Panc1 (cell line): ENCODE data around the gene ACCSL.

Experiments used
- POLR2AphosphoS5 ChIP-seq: IDR thresholded peaks from 2 replicates; pipeline ENCODE4 v1.6.1; 2012; ENCODE audit warnings: mild to moderate bottlenecking, low read depth, low read length, moderate library complexity
- REST ChIP-seq, 2 experiments: IDR thresholded peaks; 2 replicates each; pipeline ENCODE4 v1.6.1; 2011 to 2012; ENCODE audit warnings: low read depth in 2 of 2, control low read depth in 1 of 2, low read length in 1 of 2, mild to moderate bottlenecking in 1 of 2, moderate library complexity in 1 of 2; ENCODE audit not compliant: insufficient read depth in 1 of 2
- SIN3A ChIP-seq: IDR thresholded peaks from 2 replicates; pipeline ENCODE4 v1.6.1; 2012; ENCODE audit warnings: low read depth, mild to moderate bottlenecking, low read length, moderate library complexity, borderline replicate concordance; ENCODE audit not compliant: insufficient read depth
- TF ChIP-seq, protein P1 (sequence below): fragments of 450-650 bp; IDR thresholded peaks from 2 replicates; pipeline ENCODE4 v1.5.1; 2017; ENCODE audit warnings: mild to moderate bottlenecking

- TF ChIP-seq, protein P1, sequence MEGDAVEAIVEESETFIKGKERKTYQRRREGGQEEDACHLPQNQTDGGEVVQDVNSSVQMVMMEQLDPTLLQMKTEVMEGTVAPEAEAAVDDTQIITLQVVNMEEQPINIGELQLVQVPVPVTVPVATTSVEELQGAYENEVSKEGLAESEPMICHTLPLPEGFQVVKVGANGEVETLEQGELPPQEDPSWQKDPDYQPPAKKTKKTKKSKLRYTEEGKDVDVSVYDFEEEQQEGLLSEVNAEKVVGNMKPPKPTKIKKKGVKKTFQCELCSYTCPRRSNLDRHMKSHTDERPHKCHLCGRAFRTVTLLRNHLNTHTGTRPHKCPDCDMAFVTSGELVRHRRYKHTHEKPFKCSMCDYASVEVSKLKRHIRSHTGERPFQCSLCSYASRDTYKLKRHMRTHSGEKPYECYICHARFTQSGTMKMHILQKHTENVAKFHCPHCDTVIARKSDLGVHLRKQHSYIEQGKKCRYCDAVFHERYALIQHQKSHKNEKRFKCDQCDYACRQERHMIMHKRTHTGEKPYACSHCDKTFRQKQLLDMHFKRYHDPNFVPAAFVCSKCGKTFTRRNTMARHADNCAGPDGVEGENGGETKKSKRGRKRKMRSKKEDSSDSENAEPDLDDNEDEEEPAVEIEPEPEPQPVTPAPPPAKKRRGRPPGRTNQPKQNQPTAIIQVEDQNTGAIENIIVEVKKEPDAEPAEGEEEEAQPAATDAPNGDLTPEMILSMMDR: no peak
- TF ChIP-seq SIN3A (no peak), POLR2AphosphoS5 (no peak), REST (IDR thresholded peaks at IDR 0.05; ENCODE audit: insufficient read depth in 1 of 2, low read depth in 2 of 2, low read length in 1 of 2) (no peak)
These were observed 30.2 kb upstream of the ACCSL start for GRCh38 chr11:44017443-44018126.
